Neural cell (in vitro differentiated cells): Measurements from ENCODE around the gene ARNT2.

Experiments used
- EP300 ChIP-seq: fragments of 450-650 bp; conservative IDR thresholded peaks from 2 replicates; pipeline ENCODE4 v1.6.1; 2014; ENCODE audit warnings: antibody characterized with exemption, mild to moderate bottlenecking, moderate library complexity; ENCODE audit not compliant: poor library complexity, severe bottlenecking
- EZH2 ChIP-seq: fragments of 200-600, 300-800 bp; shearing (Covaris generic), sonication (generic); IDR thresholded peaks from 2 replicates; pipeline ENCODE4 v1.6.1; 2014; ENCODE audit warnings: antibody characterized with exemption, low read length, borderline replicate concordance, mild to moderate bottlenecking; ENCODE audit not compliant: insufficient read depth, poor library complexity, severe bottlenecking
- MXI1 ChIP-seq: fragments of 450-650 bp; conservative IDR thresholded peaks from 2 replicates; pipeline ENCODE4 v1.6.1; 2014; ENCODE audit warnings: antibody characterized with exemption, mild to moderate bottlenecking; ENCODE audit not compliant: poor library complexity, severe bottlenecking
- POLR2AphosphoS5 ChIP-seq: IDR thresholded peaks from 2 replicates; pipeline ENCODE4 v1.6.1; 2012
- RAD21 ChIP-seq: fragments of 450-650 bp; conservative IDR thresholded peaks from 2 replicates; pipeline ENCODE4 v1.6.1; 2014; ENCODE audit warnings: antibody characterized with exemption, mild to moderate bottlenecking, moderate library complexity
- SMC3 ChIP-seq: fragments of 450-650 bp; conservative IDR thresholded peaks from 2 replicates; pipeline ENCODE4 v1.6.1; 2014; ENCODE audit warnings: antibody characterized with exemption, mild to moderate bottlenecking, moderate library complexity; ENCODE audit not compliant: poor library complexity
- TAF1 ChIP-seq: IDR thresholded peaks from 2 replicates; pipeline ENCODE4 v1.6.1; 2012; ENCODE audit warnings: low read depth
- TF ChIP-seq, protein P1 (sequence below): fragments of 450-650 bp; IDR thresholded peaks from 2 replicates; pipeline ENCODE4 v1.5.1; 2014; ENCODE audit warnings: antibody characterized with exemption, mild to moderate bottlenecking, moderate library complexity; ENCODE audit not compliant: poor library complexity, severe bottlenecking
- TF ChIP-seq, protein P2 (sequence below): IDR thresholded peaks from 2 replicates; pipeline ENCODE4 v1.6.1; 2012; ENCODE audit warnings: borderline replicate concordance

DNA sequence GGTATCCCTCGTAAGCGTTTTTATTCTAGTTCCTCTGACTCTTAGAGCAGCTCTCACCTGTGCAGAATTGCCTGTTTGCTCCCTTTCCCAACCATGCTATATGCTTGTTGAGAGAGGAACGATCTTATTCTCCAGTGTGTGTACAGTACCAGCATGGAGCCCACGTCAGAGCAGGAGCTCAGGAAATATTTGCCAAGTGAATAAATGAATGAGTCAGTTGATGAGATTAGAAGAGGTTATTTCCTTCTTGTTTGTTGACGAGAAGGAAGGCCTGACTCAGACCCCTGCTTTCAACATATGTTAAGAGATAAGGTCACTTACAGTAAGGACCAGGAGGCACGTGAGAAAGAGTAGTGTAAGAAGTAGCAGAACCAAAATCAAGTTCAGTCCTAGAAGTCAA, 184.6 kb downstream of the ARNT2 start:
- TF ChIP-seq, protein P1, sequence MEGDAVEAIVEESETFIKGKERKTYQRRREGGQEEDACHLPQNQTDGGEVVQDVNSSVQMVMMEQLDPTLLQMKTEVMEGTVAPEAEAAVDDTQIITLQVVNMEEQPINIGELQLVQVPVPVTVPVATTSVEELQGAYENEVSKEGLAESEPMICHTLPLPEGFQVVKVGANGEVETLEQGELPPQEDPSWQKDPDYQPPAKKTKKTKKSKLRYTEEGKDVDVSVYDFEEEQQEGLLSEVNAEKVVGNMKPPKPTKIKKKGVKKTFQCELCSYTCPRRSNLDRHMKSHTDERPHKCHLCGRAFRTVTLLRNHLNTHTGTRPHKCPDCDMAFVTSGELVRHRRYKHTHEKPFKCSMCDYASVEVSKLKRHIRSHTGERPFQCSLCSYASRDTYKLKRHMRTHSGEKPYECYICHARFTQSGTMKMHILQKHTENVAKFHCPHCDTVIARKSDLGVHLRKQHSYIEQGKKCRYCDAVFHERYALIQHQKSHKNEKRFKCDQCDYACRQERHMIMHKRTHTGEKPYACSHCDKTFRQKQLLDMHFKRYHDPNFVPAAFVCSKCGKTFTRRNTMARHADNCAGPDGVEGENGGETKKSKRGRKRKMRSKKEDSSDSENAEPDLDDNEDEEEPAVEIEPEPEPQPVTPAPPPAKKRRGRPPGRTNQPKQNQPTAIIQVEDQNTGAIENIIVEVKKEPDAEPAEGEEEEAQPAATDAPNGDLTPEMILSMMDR, result no peak
- TF ChIP-seq TAF1 (no peak), POLR2AphosphoS5 (no peak), EZH2 (no peak), EP300 (no peak), RAD21 (no peak), SMC3 (no peak), MXI1 (no peak)
- TF ChIP-seq, protein P2, sequence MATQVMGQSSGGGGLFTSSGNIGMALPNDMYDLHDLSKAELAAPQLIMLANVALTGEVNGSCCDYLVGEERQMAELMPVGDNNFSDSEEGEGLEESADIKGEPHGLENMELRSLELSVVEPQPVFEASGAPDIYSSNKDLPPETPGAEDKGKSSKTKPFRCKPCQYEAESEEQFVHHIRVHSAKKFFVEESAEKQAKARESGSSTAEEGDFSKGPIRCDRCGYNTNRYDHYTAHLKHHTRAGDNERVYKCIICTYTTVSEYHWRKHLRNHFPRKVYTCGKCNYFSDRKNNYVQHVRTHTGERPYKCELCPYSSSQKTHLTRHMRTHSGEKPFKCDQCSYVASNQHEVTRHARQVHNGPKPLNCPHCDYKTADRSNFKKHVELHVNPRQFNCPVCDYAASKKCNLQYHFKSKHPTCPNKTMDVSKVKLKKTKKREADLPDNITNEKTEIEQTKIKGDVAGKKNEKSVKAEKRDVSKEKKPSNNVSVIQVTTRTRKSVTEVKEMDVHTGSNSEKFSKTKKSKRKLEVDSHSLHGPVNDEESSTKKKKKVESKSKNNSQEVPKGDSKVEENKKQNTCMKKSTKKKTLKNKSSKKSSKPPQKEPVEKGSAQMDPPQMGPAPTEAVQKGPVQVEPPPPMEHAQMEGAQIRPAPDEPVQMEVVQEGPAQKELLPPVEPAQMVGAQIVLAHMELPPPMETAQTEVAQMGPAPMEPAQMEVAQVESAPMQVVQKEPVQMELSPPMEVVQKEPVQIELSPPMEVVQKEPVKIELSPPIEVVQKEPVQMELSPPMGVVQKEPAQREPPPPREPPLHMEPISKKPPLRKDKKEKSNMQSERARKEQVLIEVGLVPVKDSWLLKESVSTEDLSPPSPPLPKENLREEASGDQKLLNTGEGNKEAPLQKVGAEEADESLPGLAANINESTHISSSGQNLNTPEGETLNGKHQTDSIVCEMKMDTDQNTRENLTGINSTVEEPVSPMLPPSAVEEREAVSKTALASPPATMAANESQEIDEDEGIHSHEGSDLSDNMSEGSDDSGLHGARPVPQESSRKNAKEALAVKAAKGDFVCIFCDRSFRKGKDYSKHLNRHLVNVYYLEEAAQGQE, result no peak
